ENCODE results near the gene CTBS. TPM values are rescaled to one million over a fixed set of nuclear protein-coding genes. Genes with fewer than 3 reads are reported as not detected.

The CTBS gene
- total and polyA plus RNA-seq, 2 experiments from 2014 or later: 25.4 to 33.6 TPM

GRCh38 chr1:84606977-84607376, 32.7 kb upstream of the CTBS start:
- TF ChIP-seq EZH2phosphoT487 (IDR thresholded peaks at IDR 0.05; ENCODE audit: low read depth, severe bottlenecking, unreplicated experiment) (no peak), EZH2 (IDR thresholded peaks at IDR 0.05; ENCODE audit: borderline replicate concordance) (no peak), CTCF (IDR thresholded peaks at IDR 0.05; ENCODE audit: poor library complexity) (no peak)
- no peaks in the 10 kb centered on the region for H3K9me2 ChIP-seq (replicated peaks; ENCODE audit: insufficient read depth)
- no peaks in the 10 kb centered on the region for H3K79me2 ChIP-seq
- H3K4me3 ChIP-seq: no peak overlapping the region
- no peaks in the 10 kb centered on the region for H4K20me1 ChIP-seq (ENCODE audit: insufficient read depth, poor library complexity, severe bottlenecking)
- DNase-seq (ENCODE audit: low spot score): no peak
- H3K4me2 ChIP-seq: no peak overlapping the region
- H3K36me3 ChIP-seq (replicated peaks; ENCODE audit: insufficient read depth, low read depth): no peaks in the 10 kb centered on the region
- peaks cover 11% of the 10 kb centered on the region for H3K9me3 ChIP-seq (ENCODE audit: low read depth)
- no peaks in the 10 kb centered on the region for H3K4me1 ChIP-seq (ENCODE audit: insufficient read depth)
- no peak overlapping the region for H3K27ac ChIP-seq
- no peak overlapping the region for H2AFZ ChIP-seq
- WGBS (ENCODE audit: low lambda C conversion rate, missing lambda C conversion rate): 66% methylated on average over 5 of the region's 5 CpGs
- H3K27me3 ChIP-seq: no peaks in the 10 kb centered on the region

GRCh38 chr1:84605157-84605556, 30.9 kb upstream of the CTBS start:
- Histone ChIP-seq H4K20me1 (ENCODE audit: insufficient read depth, poor library complexity, severe bottlenecking) (no peaks in the 10 kb centered on the region), H3K4me2 (no peak overlapping the region), H3K9me2 (replicated peaks; ENCODE audit: insufficient read depth) (no peaks in the 10 kb centered on the region), H3K27me3 (no peaks in the 10 kb centered on the region), H3K4me3 (no peak overlapping the region), H3K4me1 (ENCODE audit: insufficient read depth) (no peaks in the 10 kb centered on the region), H2AFZ (no peak overlapping the region), H3K36me3 (replicated peaks; ENCODE audit: insufficient read depth, low read depth) (no peaks in the 10 kb centered on the region), H3K9me3 (ENCODE audit: low read depth) (peaks cover 11% of the 10 kb centered on the region), H3K79me2 (no peaks in the 10 kb centered on the region), H3K27ac (no peak overlapping the region)
- TF ChIP-seq CTCF (IDR thresholded peaks at IDR 0.05; ENCODE audit: poor library complexity) (no peak), EZH2phosphoT487 (IDR thresholded peaks at IDR 0.05; ENCODE audit: low read depth, severe bottlenecking, unreplicated experiment) (no peak), EZH2 (IDR thresholded peaks at IDR 0.05; ENCODE audit: borderline replicate concordance) (no peak)
- WGBS (ENCODE audit: low lambda C conversion rate, missing lambda C conversion rate): 95% methylated on average over 1 of the region's 1 CpG
- DNase-seq (ENCODE audit: low spot score): no peak

DNA sequence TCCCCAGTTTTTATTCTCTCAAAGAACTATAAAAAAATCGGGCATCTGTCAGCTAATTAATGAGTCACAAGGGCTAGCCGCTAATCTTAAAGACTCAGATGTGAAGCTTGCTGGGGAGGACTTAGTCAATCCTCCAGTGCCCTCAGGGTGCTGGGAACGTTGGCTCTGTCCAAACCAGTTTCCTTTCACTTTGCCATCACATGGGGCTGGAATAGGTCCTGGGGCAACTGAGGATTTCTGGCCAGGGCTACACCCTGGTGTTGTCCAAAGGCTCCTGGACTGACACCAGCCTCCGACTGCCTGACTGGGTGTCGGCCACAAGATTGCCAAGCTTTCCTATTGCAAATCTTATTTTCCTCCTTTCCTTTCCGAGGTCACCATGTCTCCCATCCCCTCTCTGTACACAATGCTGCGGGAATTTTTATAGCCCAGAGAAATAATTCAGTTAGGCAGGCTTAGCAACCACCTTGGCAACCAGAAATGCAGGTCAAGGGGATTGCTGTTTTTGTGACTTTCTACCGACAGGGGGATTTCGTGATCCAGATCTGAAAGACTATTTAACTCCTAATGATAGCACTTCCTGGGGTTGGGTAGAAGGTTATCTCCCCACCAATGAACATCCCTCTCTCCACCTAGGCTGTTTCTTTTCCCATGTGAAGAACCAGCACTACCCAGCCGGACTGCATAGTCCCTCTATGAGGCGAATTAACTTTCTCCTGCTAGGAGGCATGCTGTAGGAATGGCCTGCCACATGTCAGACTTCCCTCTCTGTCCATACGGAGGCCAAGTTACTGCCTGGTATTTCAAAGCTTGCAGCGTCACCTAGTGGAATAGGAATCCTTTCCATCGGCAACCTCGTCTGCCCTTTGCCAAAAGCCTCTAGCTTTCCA, 29.9 kb upstream of the CTBS start:
- peak overlapping the region; percentile 80 for H3K27ac ChIP-seq
- no peak overlapping the region for H2AFZ ChIP-seq
- H3K9me3 ChIP-seq (ENCODE audit: low read depth): peaks cover 11% of the 10 kb centered on the region
- H3K79me2 ChIP-seq: no peaks in the 10 kb centered on the region
- WGBS (ENCODE audit: low lambda C conversion rate, missing lambda C conversion rate): 65% methylated on average over 15 of the region's 15 CpGs
- H3K27me3 ChIP-seq: no peaks in the 10 kb centered on the region
- peak; percentile 13 for DNase-seq (ENCODE audit: low spot score)
- H4K20me1 ChIP-seq (ENCODE audit: insufficient read depth, poor library complexity, severe bottlenecking): no peaks in the 10 kb centered on the region
- H3K9me2 ChIP-seq (replicated peaks; ENCODE audit: insufficient read depth): no peaks in the 10 kb centered on the region
- H3K36me3 ChIP-seq (replicated peaks; ENCODE audit: insufficient read depth, low read depth): no peaks in the 10 kb centered on the region
- H3K4me1 ChIP-seq (ENCODE audit: insufficient read depth): no peaks in the 10 kb centered on the region
- H3K4me2 ChIP-seq: peak overlapping the region; percentile 65
- H3K4me3 ChIP-seq: no peak overlapping the region
- TF ChIP-seq EZH2 (IDR thresholded peaks at IDR 0.05; ENCODE audit: borderline replicate concordance) (no peak), CTCF (IDR thresholded peaks at IDR 0.05; ENCODE audit: poor library complexity) (no peak), EZH2phosphoT487 (IDR thresholded peaks at IDR 0.05; ENCODE audit: low read depth, severe bottlenecking, unreplicated experiment) (no peak)

Measured in hepatocyte (in vitro differentiated cells).